Endothelial cell of umbilical vein (primary cell): ENCODE measurements around the gene ZNRF3. TPM values are rescaled to one million over a fixed set of nuclear protein-coding genes. Genes with fewer than 3 reads are reported as not detected.

ENCODE experiments used
- BruUV-seq: library from RNA; stranded (reverse); fragments of 400-500 nt; replicated peaks from 2 replicates; lab custom pipeline; 2021; lab: Mats Ljungman, UMichigan
- CTCF ChIA-PET: fragments of 300-600, 350-600 bp; sonication (Branson Sonifier 250); formaldehyde crosslinking; loops from one replicate; lab custom pipeline; 2021; ENCODE audit warnings: antibody characterized with exemption, inconsistent platforms; lab: Charles Lee
- POLR2A ChIA-PET: fragments of 300-600, 350-600 bp; sonication (Branson Sonifier 250); formaldehyde crosslinking; loops from one replicate; lab custom pipeline; 2021; ENCODE audit warnings: antibody characterized with exemption, inconsistent platforms; lab: Charles Lee
- DNase-seq: peaks from one replicate; pipeline ENCODE4 v3.0.0-alpha.2; 2011; ENCODE audit warnings: low read depth, low spot score
- FAIRE-seq: peaks from 2 replicates; lab custom pipeline; 2011; peaks lifted over from hg19 to GRCh38; lab: Jason Lieb, UNC
- H2AFZ ChIP-seq: 2 replicates; pipeline ENCODE4 v1.6.0; 2012; ENCODE audit warnings: low read depth, low read length, control low read depth, inconsistent platforms
- H3K27ac ChIP-seq: 2 replicates; pipeline ENCODE4 v1.5.1; 2011; ENCODE audit warnings: low read depth, mild to moderate bottlenecking, control low read depth, low read length, moderate library complexity; ENCODE audit not compliant: insufficient read depth
- H3K27me3 ChIP-seq, 2 experiments: 2 replicates each; pipeline versions ENCODE4 v1.6.0 to v1.6.1; 2011; ENCODE audit warnings: low read length in 2 of 2, mixed read lengths in 1 of 2; ENCODE audit not compliant: control insufficient read depth in 2 of 2, insufficient read depth in 2 of 2
- H3K36me3 ChIP-seq, 2 experiments: 2 replicates in 1 of 2; 3 replicates in 1 of 2; pipeline ENCODE4 v1.5.1; 2011; ENCODE audit warnings: low read length in 2 of 2, mild to moderate bottlenecking in 1 of 2, moderate library complexity in 1 of 2; ENCODE audit not compliant: control insufficient read depth in 2 of 2, insufficient read depth in 2 of 2; ENCODE audit errors: extremely low read depth in 1 of 2
- H3K4me1 ChIP-seq: 3 replicates; pipeline ENCODE4 v1.5.1; 2011; ENCODE audit warnings: mild to moderate bottlenecking, low read length; ENCODE audit not compliant: control insufficient read depth, insufficient read depth; ENCODE audit errors: extremely low read depth
- H3K4me2 ChIP-seq: 2 replicates; pipeline ENCODE4 v1.6.1; 2011; ENCODE audit warnings: low read length, control low read depth, mixed read lengths; ENCODE audit not compliant: insufficient read depth
- H3K4me3 ChIP-seq, 3 experiments: fragments of 200-600 bp in 1 of 3; sonication (generic), shearing (Covaris generic) in 1 of 3; replicated peaks in 1 of 3; 2 replicates each; pipeline ENCODE4 v1.5.1; 2011 to 2016; ENCODE audit warnings: control low read depth in 3 of 3, low read length in 3 of 3, mild to moderate bottlenecking in 2 of 3, inconsistent platforms in 1 of 3, low read depth in 1 of 3, moderate library complexity in 1 of 3; ENCODE audit not compliant: insufficient read depth in 1 of 3
- H3K79me2 ChIP-seq: 2 replicates; pipeline ENCODE4 v1.6.0; 2012; ENCODE audit warnings: low read length, inconsistent platforms; ENCODE audit not compliant: control insufficient read depth, insufficient read depth
- H3K9ac ChIP-seq: replicated peaks from 2 replicates; pipeline ENCODE3; 2011; ENCODE audit warnings: low read length, control low read depth; ENCODE audit not compliant: insufficient read depth; ENCODE audit errors: extremely low read depth
- H3K9me1 ChIP-seq: replicated peaks from 3 replicates; pipeline ENCODE4 v1.6.0; 2011; ENCODE audit warnings: mild to moderate bottlenecking, low read length; ENCODE audit not compliant: control insufficient read depth, insufficient read depth; ENCODE audit errors: extremely low read depth
- H3K9me3 ChIP-seq: replicated peaks from 2 replicates; pipeline ENCODE4 v1.5.1; 2012; ENCODE audit warnings: low read length, inconsistent platforms; ENCODE audit not compliant: control insufficient read depth, insufficient read depth
- H4K20me1 ChIP-seq: replicated peaks from 2 replicates; pipeline ENCODE3; 2011; ENCODE audit warnings: mild to moderate bottlenecking, low read length; ENCODE audit not compliant: control insufficient read depth, insufficient read depth; ENCODE audit errors: extremely low read depth
- CTCF ChIP-seq, 2 donors: IDR thresholded peaks; 1 replicate in 1 of 2; 2 replicates in 1 of 2; pipeline ENCODE4 v1.5.1; 2011; ENCODE audit warnings: low read length in 2 of 2, mild to moderate bottlenecking in 2 of 2, moderate library complexity in 2 of 2, control low read depth in 1 of 2, inconsistent platforms in 1 of 2, low read depth in 1 of 2; ENCODE audit not compliant: insufficient read depth in 1 of 2; ENCODE audit errors: extremely low read depth in 1 of 2
- EZH2 ChIP-seq: IDR thresholded peaks from 2 replicates; pipeline ENCODE4 v1.6.1; 2012; ENCODE audit warnings: borderline replicate concordance, low read depth, mild to moderate bottlenecking, moderate library complexity, low read length, inconsistent platforms; ENCODE audit not compliant: severe bottlenecking
- FOS ChIP-seq: IDR thresholded peaks from 2 replicates; pipeline ENCODE4 v1.6.1; 2011; ENCODE audit warnings: mild to moderate bottlenecking, low read length, moderate library complexity, borderline replicate concordance; ENCODE audit not compliant: insufficient read depth
- GATA2 ChIP-seq: IDR thresholded peaks from 2 replicates; pipeline ENCODE4 v1.7.0; 2011; ENCODE audit warnings: low read depth, mild to moderate bottlenecking, moderate library complexity, mixed read lengths, low read length; ENCODE audit not compliant: insufficient read length, insufficient read depth
- JUN ChIP-seq: IDR thresholded peaks from 2 replicates; pipeline ENCODE4 v1.6.1; 2011; ENCODE audit warnings: borderline replicate concordance, low read depth; ENCODE audit not compliant: insufficient read length, insufficient read depth
- MYC ChIP-seq: IDR thresholded peaks from one replicate; pipeline ENCODE4 v1.6.1; 2011; ENCODE audit warnings: mild to moderate bottlenecking, low read depth, low read length
- POLR2A ChIP-seq: IDR thresholded peaks from 2 replicates; pipeline ENCODE4 v1.6.1; 2012; ENCODE audit warnings: low read depth, mild to moderate bottlenecking, control low read depth, low read length
- POLR2AphosphoS5 ChIP-seq: IDR thresholded peaks from 2 replicates; pipeline ENCODE4 v1.6.1; 2012; ENCODE audit warnings: low read depth, mild to moderate bottlenecking, control low read depth, low read length, moderate library complexity; ENCODE audit not compliant: insufficient read depth
- dilution Hi-C: fragments of 300-500 bp; cut with MboI; formaldehyde crosslinking; loops from one replicate; pipeline ENCODE4 v1.15.0; 2019; ENCODE audit warnings: low sequenced_read_pairs; ENCODE audit not compliant: extremely low pct_ligation_motif_present
- intact Hi-C: fragments of 100-400 bp; cut with micrococcal nuclease; formaldehyde crosslinking; loops from one replicate; pipeline ENCODE4 v1.10.0; 2022
- polyA plus RNA-seq, 4 experiments: library from polyadenylated mRNA; depleted of rRNA in 3 of 4; stranded (reverse) in 3 of 4; unstranded in 1 of 4; fragments of >200 nt; gene quantifications; 2 replicates each; pipeline versions ENCODE4 v1.2.1 to v1.2.3, GENCODE V29; 2011 to 2012; ENCODE audit warnings: missing spikeins in 1 of 4
- total RNA-seq: library from RNA; stranded (reverse); gene quantifications from 2 replicates; pipeline ENCODE4 v1.2.3, GENCODE V29; 2021
- TF ChIP-seq, protein P1 (sequence below): IDR thresholded peaks from 2 replicates; pipeline ENCODE4 v1.6.1; 2011; ENCODE audit not compliant: insufficient read depth, insufficient read length

ZNRF3 gene
- total and polyA plus RNA-seq, 2 donors (not counting 3 experiments of a cell fraction or from before 2014, with no cell fraction given) = 2.7 to 5.2 TPM

DNA sequence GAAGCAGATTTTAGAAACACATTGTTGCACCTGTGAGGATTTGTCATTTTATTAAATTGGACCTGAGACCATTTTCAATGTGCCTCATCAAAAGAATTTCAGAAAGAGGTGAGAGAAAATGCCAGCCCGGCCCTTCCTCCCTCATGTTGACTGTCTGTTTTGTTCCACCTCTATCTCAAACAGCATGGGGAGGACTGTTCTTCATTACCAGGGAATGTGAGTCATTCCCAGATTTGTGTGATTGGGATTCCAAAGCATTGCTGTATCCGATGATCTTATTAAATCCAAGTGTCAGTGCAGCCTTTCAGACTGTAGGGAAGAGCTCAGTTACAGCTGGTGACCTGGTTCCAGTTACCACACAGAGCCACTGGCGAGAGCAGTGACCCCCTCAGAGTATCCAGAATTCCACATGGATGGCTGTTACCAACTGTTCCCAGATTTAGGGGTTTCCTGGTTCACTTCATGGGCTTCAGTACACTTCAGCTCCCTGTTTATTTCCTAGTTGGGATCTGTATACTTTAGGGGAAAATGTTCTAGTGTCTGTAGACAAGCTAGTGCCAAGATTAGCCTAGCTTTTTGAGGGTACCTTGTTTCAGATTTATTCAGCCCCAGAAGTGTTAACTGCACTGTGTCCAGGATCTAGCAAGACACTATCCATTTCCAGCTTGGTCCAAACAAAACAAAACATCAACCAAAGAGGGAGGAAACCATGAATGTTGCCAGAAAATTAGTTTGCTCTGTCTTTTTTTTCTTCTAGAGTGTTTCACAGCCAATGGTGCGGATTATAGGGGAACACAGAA lies 210.3 kb downstream of the ZNRF3 start:
- POLR2A ChIA-PET = no interaction called here
- no peak overlapping the region for H3K27ac ChIP-seq
- TF ChIP-seq POLR2AphosphoS5 (no peak), FOS (no peak), POLR2A (no peak), EZH2 (no peak), MYC (no peak), JUN (no peak), GATA2 (no peak), CTCF (IDR thresholded peaks at IDR 0.05; ENCODE audit: extremely low read depth in 1 of 2, insufficient read depth in 1 of 2, low read depth in 1 of 2, low read length in 2 of 2) (no peak)
- TF ChIP-seq, protein P1, sequence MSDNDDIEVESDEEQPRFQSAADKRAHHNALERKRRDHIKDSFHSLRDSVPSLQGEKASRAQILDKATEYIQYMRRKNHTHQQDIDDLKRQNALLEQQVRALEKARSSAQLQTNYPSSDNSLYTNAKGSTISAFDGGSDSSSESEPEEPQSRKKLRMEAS = no peak
- H3K79me2 ChIP-seq = no peaks in the 10 kb centered on the region
- H3K4me3 ChIP-seq = no peak overlapping the region
- H3K36me3 ChIP-seq = no peaks in the 10 kb centered on the region
- H2AFZ ChIP-seq = no peak overlapping the region
- no peaks in the 10 kb centered on the region for H3K9me3 ChIP-seq
- no TSS peak for BruUV-seq
- H3K27me3 ChIP-seq = peaks cover 10 to 17% of the 10 kb centered on the region in 2 experiments
- no peaks in the 10 kb centered on the region for H3K9me1 ChIP-seq
- H3K4me1 ChIP-seq = no peaks in the 10 kb centered on the region
- no peak for DNase-seq
- H3K9ac ChIP-seq = no peak overlapping the region
- no peak for FAIRE-seq
- dilution Hi-C loops (no loop called here), intact Hi-C loops (no loop called here)
- CTCF ChIA-PET = no interaction called here
- no peaks in the 10 kb centered on the region for H4K20me1 ChIP-seq
- no peak overlapping the region for H3K4me2 ChIP-seq
